OCI-LY7 (cell line): ENCODE data around the gene KSR1.
"Not testable (repeated sequence)": the region's sequence is repeated elsewhere in the genome, so short reads cannot be mapped to it uniquely, and the experiment has no call there.

ENCODE experiments used
- CTCF ChIP-seq: fragments of 200-600 bp; sonication (generic); conservative IDR thresholded peaks from 2 replicates; pipeline ENCODE4 v1.5.1; 2014; ENCODE audit warnings: mild to moderate bottlenecking, antibody characterized with exemption, low read length, moderate library complexity, mixed read lengths
- EZH2phosphoT487 ChIP-seq: fragments of 200-600 bp; sonication (generic); IDR thresholded peaks from 2 replicates; pipeline ENCODE4 v1.6.1; 2018; ENCODE audit warnings: low read depth, borderline replicate concordance, mild to moderate bottlenecking, mixed run types, antibody characterized with exemption, low read length, moderate library complexity, mixed read lengths

- not testable (repeated sequence) for TF ChIP-seq CTCF, EZH2phosphoT487
These were observed 182.2 kb downstream of the KSR1 start for GRCh38 chr17:27638415-27638914.
